ENCODE measurements around the gene DLG2.

- TF ChIP-seq CREB1 (IDR thresholded peaks at IDR 0.05), result no peak
- no peak for TF ChIP-seq CREB1 (CRISPR knock-in tag; IDR thresholded peaks at IDR 0.05)
- no peak for TF ChIP-seq REST (IDR thresholded peaks at IDR 0.05; ENCODE audit: borderline replicate concordance)
- TF ChIP-seq REST (CRISPR knock-in tag; IDR thresholded peaks at IDR 0.05; ENCODE audit: low read depth), result no peak
These were observed 430.2 kb downstream of the DLG2 start for GRCh38 chr11:85196968-85197367.

Measured in K562 (cell line).